ENCODE data around the gene ITGB3BP.

ITGB3BP gene

GRCh38 chr1:63537940-63538339, 14.9 kb upstream of the ITGB3BP start:
- no peak overlapping the region for H3K4me2 ChIP-seq (ENCODE audit: low read length)
- no peaks in the 10 kb centered on the region for H3K79me2 ChIP-seq (ENCODE audit: low read length)
- H3K4me1 ChIP-seq (ENCODE audit: low read length) = no peaks in the 10 kb centered on the region
- no peaks in the 10 kb centered on the region for H4K20me1 ChIP-seq (ENCODE audit: insufficient read depth, low read length)
- H3K4me3 ChIP-seq (ENCODE audit: low read length) = no peak overlapping the region
- H3K27me3 ChIP-seq (ENCODE audit: low read depth, low read length) = no peaks in the 10 kb centered on the region
- no peak for TF ChIP-seq EZH2phosphoT487 (IDR thresholded peaks at IDR 0.05; ENCODE audit: low read depth)
- TF ChIP-seq, protein P1, sequence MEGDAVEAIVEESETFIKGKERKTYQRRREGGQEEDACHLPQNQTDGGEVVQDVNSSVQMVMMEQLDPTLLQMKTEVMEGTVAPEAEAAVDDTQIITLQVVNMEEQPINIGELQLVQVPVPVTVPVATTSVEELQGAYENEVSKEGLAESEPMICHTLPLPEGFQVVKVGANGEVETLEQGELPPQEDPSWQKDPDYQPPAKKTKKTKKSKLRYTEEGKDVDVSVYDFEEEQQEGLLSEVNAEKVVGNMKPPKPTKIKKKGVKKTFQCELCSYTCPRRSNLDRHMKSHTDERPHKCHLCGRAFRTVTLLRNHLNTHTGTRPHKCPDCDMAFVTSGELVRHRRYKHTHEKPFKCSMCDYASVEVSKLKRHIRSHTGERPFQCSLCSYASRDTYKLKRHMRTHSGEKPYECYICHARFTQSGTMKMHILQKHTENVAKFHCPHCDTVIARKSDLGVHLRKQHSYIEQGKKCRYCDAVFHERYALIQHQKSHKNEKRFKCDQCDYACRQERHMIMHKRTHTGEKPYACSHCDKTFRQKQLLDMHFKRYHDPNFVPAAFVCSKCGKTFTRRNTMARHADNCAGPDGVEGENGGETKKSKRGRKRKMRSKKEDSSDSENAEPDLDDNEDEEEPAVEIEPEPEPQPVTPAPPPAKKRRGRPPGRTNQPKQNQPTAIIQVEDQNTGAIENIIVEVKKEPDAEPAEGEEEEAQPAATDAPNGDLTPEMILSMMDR (IDR thresholded peaks at IDR 0.05; ENCODE audit: low read depth, low read length) = peak; percentile 31
- no peaks in the 10 kb centered on the region for H3K36me3 ChIP-seq (replicated peaks; ENCODE audit: low read depth, low read length)
- no peak overlapping the region for H3K9ac ChIP-seq (ENCODE audit: low read length)
- no peaks in the 10 kb centered on the region for H3K9me3 ChIP-seq (ENCODE audit: insufficient read depth, low read length)
- H2AFZ ChIP-seq (ENCODE audit: low read depth, low read length) = no peak overlapping the region
- H3K27ac ChIP-seq (ENCODE audit: low read length) = no peak overlapping the region

DNA sequence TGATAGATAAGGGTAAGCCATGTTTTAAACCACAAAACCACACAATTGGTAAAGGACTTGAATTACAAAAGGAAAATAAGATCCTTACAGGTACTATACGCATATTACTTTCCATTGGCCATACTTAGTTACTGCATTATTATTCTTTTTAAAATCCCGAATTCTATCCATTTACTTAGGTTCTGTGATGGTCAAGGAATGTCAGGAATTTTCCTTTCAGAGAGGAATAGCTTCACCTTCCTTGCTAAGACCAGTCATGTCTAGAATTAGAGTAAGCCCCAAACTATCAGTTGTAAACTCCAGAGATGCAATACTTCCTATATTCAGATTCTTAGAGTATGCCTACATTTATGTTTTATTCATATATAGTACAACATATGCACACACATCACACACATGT, 14.0 kb upstream of the ITGB3BP start:
- Histone ChIP-seq H3K4me2 (ENCODE audit: low read length) (no peak overlapping the region), H3K36me3 (replicated peaks; ENCODE audit: low read depth, low read length) (no peaks in the 10 kb centered on the region), H2AFZ (ENCODE audit: low read depth, low read length) (no peak overlapping the region), H3K9me3 (ENCODE audit: insufficient read depth, low read length) (no peaks in the 10 kb centered on the region), H3K9ac (ENCODE audit: low read length) (no peak overlapping the region), H3K4me1 (ENCODE audit: low read length) (no peaks in the 10 kb centered on the region), H3K4me3 (ENCODE audit: low read length) (no peak overlapping the region), H3K27me3 (ENCODE audit: low read depth, low read length) (no peaks in the 10 kb centered on the region), H4K20me1 (ENCODE audit: insufficient read depth, low read length) (no peaks in the 10 kb centered on the region), H3K79me2 (ENCODE audit: low read length) (no peaks in the 10 kb centered on the region), H3K27ac (ENCODE audit: low read length) (no peak overlapping the region)
- TF ChIP-seq, protein P1 (IDR thresholded peaks at IDR 0.05; ENCODE audit: low read depth, low read length) = no peak
- TF ChIP-seq EZH2phosphoT487 (IDR thresholded peaks at IDR 0.05; ENCODE audit: low read depth) = no peak

- H3K4me3 ChIP-seq (ENCODE audit: low read length) = no peak overlapping the region
- no peaks in the 10 kb centered on the region for H3K79me2 ChIP-seq (ENCODE audit: low read length)
- no peak for TF ChIP-seq EZH2phosphoT487 (IDR thresholded peaks at IDR 0.05; ENCODE audit: low read depth)
- TF ChIP-seq, protein P1 (IDR thresholded peaks at IDR 0.05; ENCODE audit: low read depth, low read length) = no peak
- H3K27ac ChIP-seq (ENCODE audit: low read length) = no peak overlapping the region
- H3K4me1 ChIP-seq (ENCODE audit: low read length) = no peaks in the 10 kb centered on the region
- H3K27me3 ChIP-seq (ENCODE audit: low read depth, low read length) = no peaks in the 10 kb centered on the region
- H3K36me3 ChIP-seq (replicated peaks; ENCODE audit: low read depth, low read length) = no peaks in the 10 kb centered on the region
- no peaks in the 10 kb centered on the region for H3K9me3 ChIP-seq (ENCODE audit: insufficient read depth, low read length)
- H2AFZ ChIP-seq (ENCODE audit: low read depth, low read length) = no peak overlapping the region
- H4K20me1 ChIP-seq (ENCODE audit: insufficient read depth, low read length) = no peaks in the 10 kb centered on the region
- H3K9ac ChIP-seq (ENCODE audit: low read length) = no peak overlapping the region
- H3K4me2 ChIP-seq (ENCODE audit: low read length) = no peak overlapping the region
These were observed 11.4 kb upstream of the ITGB3BP start for GRCh38 chr1:63534406-63534805.

DNA sequence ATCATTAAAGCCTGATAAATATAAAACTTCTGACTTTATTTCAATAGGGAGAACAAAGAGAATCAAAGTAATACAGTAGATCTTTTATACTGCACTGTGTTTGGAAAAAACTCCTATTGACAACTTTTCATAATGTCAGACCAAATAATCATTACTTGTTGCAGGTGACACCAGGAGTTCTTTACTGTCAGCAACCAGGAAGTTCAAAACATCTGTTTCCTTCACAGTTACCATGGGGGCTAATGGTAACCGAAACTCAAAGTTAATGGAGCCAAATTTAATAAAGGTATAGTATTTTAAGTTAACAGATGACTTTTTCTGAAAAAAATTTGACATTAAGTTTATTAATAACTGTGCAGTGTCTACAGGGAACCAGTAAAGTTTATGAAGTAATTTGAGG, 10.9 kb upstream of the ITGB3BP start:
- H3K27ac ChIP-seq (ENCODE audit: low read length) = no peak overlapping the region
- no peaks in the 10 kb centered on the region for H4K20me1 ChIP-seq (ENCODE audit: insufficient read depth, low read length)
- no peaks in the 10 kb centered on the region for H3K4me1 ChIP-seq (ENCODE audit: low read length)
- H3K9ac ChIP-seq (ENCODE audit: low read length) = no peak overlapping the region
- H3K9me3 ChIP-seq (ENCODE audit: insufficient read depth, low read length) = no peaks in the 10 kb centered on the region
- no peak overlapping the region for H3K4me2 ChIP-seq (ENCODE audit: low read length)
- no peaks in the 10 kb centered on the region for H3K27me3 ChIP-seq (ENCODE audit: low read depth, low read length)
- H3K79me2 ChIP-seq (ENCODE audit: low read length) = no peaks in the 10 kb centered on the region
- TF ChIP-seq EZH2phosphoT487 (IDR thresholded peaks at IDR 0.05; ENCODE audit: low read depth) = no peak
- TF ChIP-seq, protein P1 (IDR thresholded peaks at IDR 0.05; ENCODE audit: low read depth, low read length) = no peak
- H2AFZ ChIP-seq (ENCODE audit: low read depth, low read length) = no peak overlapping the region
- no peak overlapping the region for H3K4me3 ChIP-seq (ENCODE audit: low read length)
- H3K36me3 ChIP-seq (replicated peaks; ENCODE audit: low read depth, low read length) = no peaks in the 10 kb centered on the region
